Stimulated activated CD8-positive, alpha-beta memory T cell treated with anti-CD3 and anti-CD28 coated beads, Interleukin-4, amount 100 ng/mL, for 4 hours (primary cell): ENCODE results near the gene CDX2.
"Not testable (repeated sequence)": the region's sequence is repeated elsewhere in the genome, so short reads cannot be mapped to it uniquely, and the experiment has no call there.

Experiments
- DNase-seq, 2 donors: peaks; one replicate each; pipeline ENCODE4 v3.0.0-alpha.2; 2020; ENCODE audit warnings: low read depth in 2 of 2, low spot score in 1 of 2

CDX2 gene

DNA sequence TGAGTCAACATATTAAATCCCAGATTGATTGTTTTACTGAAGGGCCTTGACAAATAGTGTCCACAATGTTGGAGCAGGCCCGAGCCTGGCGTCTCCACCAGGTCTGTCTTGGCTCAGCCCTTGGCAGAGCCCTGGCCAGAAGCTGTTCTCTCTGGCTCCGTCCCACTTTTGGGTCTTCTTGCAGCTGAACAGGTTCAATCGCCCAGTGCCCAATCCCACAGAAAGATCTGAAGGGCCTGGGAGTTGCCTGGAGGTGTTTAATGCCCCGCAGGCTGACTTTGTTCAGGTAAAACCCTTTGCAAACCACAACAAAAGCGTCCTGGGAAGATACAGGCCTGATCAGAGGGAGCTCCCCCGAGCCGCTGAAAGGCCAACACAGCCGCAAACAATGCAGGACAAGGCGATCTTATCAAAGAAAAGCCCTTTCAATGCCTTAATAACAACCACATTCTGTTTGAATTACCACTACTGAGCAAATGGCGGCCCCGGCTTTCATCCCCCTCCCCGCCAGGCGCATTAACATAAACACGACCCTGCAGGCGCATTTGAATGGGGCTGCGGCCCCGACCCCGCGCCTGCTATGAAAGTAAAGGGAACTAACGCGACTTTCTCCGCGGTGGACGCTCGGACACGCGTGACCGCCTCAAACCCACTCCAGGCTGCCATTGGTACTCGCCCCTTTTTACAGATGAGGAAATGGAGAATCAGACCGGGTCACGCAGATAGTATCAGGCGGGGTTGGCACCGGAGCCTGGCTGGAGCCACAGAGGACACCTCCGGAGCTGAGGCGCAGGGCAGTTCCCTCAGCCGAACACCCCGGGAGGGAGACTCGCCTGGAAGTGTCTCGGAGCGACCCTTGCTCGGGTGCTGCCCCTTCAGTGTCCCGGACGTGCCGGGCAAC, 3.1 kb downstream of the CDX2 start:
- DNase-seq: no peak

DNA sequence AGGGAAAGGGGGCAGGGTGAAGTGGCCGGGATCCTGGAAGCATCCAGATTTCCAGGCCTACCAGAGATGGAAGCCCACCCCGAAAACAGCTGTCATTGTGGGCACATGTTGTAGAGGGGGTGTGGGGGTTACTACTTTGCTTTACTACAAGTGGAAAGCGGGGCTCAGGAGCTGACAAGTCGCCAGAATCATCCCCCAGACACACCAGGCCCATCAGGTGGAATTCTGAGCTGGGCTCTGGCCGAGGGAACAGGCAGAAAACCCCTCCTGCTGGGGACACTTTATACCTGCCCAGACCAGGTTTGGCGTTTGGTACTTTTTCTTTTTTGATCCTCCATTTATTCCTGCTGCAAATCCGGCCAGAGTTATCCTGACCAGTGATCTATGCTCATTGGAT, 3.8 kb downstream of the CDX2 start:
- no peak for DNase-seq

DNA sequence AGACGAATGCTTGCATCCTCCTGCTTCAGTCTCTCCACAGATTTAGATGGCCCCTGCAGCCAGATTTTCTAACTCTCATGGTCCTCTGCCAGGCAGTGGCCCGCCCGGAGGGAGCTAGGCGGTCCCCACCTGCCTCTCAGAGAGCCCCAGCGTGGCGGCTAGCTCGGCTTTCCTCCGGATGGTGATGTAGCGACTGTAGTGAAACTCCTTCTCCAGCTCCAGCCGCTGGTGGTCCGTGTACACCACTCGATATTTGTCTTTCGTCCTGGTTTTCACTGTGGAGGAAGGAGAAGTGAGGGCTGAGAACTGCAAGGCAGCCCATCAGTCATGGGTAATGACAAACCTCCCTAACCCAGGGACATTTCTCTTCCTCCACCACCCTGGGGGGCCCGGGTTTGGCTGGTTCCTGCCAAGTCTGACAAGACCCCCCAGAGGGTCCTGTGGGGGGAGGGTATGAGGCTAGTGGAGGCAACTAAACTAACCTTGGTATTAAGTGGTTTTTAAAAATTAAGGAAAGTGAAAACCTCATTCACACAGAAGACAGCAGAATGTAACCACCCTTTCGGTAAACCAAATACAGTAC, 4.3 kb downstream of the CDX2 start:
- DNase-seq: no peak

DNA sequence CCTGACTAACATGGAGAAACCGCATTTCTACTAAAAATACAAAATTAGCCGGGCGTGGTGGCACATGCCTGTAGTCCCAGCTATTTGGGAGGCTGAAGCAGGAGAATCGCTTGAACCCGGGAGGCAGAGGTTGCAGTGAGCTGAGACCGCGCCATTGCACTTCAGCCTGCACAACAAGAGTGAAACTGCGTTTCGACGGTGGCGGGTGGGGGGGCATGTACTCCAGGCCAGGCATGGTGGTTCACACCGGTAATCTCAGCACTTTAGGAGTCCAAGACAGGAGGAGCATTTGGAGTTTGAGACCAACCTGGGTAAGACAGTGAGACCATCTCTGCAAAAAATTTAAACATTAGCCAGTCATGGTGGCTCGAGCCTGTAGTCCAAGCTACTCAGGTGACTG, 4.9 kb downstream of the CDX2 start:
- DNase-seq: not testable (repeated sequence)

DNA sequence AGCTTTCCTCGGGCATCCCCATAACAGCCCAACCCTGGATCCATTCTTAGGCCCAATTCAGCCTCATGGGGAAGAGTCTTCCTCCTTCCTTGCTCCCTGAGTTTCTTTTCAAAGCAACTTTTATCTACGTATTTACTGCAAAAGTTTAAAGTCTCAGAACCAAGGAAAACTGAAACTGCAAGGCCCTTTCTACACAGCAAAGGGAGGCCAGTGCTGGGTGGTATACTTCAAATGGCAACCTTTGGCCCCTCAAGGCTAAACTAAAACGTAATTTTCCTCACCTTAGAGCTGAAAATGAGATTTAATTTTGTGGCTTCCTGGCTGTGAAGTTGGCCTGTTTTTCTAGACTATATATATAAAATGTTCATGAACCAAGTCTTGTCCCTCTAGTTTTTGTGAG, 5.6 kb downstream of the CDX2 start:
- no peak for DNase-seq

DNA sequence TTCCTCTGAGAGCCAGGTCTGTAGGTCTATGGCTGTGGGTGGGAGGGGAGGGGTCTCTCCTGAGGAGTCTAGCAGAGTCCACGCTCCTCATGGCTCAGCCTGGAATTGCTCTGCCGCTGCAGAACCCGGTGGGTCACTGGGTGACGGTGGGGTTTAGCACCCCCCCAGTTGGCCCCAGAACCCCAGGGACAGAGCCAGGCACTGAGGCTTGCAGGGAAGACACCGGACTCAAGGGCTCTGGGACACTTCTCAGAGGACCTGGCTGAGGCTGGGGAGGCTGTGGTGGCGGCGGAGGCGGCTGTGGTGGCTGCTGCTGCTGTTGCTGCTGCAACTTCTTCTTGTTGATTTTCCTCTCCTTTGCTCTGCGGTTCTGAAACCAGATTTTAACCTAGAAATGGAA, 6.1 kb downstream of the CDX2 start:
- no peak for DNase-seq

DNA sequence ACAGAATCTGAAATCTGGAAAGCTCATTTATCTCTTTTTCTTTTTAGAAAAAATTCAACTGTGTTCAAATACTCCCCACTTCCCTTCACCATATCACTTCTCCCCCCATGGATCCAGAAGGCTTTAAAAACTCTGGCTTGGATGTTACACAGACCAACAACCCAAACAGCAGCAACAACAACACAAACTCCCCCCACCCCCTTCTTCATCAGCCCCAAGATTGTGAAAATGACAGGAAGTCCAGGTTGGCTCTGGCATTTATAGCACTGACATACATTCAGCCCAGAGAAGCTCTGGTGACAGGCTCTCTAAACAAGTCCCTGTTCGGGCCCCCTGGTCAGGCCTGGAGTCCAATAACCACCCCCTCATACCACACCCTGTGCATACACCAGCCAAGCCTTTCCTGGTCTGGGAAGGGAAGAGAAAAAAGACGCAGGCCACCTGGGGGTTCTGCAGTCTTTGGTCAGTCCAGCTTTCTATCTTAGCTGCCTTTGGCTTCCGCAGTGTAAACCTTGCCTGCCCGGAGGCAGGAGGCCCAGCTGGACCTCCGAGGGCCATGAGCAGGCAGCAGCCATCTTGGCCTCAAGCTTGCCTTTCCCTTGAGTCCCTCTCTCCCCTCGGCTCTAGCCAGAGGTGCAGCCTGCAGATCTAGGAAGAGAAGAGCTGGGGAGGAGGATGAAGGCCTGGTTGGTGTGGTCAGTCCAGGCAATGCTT, 6.8 kb downstream of the CDX2 start:
- no peak for DNase-seq

DNA sequence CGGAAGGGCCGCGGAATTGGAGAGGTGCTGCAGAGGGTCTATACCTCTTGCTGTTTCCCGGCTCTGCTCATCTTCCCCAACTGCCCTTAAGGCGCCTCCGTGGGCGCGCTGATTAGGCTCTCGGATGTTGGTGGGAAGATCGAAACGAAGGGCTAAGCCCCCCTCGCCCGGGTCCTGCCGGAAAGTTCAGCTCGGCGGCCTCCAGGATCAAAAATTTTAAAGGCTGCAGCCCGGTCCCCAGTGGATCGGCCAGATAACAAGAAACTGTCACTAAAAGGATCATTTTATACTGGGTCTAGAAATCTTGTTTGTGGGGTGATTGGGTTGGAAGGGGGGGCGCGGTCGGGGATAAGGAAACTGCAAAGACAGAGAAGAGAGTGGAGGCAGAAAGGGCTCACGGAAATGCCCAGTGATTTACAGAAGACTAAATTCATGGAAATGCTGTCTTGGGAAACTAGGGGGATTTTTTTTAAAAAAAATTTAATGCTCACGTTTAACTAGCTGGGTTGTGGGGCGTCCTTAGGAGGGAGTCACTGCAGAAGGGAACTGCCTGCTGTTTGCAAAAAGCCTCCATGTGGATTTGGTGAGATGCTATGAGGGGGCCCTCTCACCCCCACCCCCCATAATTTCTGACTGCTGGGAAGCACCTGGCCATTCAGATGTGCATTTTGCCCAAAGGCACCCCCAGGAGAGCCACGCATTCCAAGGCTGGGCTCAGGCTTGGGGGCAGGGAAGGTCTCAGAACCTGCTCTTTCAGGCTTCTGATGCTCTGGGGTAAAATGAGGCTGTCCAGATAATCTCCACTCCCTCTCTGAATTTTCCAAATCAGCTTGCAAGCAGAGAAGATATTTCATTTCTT, 7.7 kb downstream of the CDX2 start:
- DNase-seq: no peak

DNA sequence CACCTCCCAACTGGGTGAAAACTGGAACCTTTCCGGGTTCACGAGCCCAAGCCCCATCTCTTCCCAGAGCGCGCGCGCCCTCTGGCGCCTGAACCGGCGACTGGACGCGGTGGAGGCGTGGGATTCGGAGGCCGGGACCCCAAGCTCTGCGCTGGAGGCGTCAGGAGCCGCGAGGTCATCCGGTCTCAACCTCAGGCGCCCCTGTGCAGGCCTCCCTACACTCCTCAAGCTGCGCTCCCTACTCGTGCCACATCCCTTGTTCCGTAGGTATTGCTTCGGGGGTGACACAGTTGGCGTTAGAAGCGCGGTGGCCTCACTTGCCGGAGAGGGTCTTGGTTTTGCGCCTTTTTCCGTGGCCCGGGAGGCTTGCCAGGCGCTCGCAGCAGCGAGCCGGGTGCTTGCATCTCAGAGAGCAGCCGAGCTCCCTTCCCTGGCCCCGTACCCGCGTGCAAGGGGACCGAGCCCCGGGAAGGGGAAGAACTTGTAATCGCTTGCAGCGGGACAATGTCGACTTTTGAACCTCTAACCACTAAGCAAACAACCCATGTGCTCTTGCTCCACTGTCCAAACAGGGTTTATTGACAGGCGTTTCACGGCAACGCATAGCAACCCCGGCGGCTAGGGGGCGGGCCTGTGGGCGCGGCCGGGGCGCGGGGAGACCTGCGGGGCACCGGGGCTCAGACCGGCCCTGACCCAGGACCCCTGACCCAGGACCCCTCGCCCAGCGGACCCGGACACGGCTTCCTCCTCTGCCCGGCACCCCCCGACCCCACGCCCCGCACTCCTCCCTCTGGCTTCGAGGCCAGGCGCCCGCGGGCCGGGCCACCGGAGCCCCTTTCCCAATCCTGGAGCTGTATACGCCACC, 8.5 kb downstream of the CDX2 start:
- no peak for DNase-seq

DNA sequence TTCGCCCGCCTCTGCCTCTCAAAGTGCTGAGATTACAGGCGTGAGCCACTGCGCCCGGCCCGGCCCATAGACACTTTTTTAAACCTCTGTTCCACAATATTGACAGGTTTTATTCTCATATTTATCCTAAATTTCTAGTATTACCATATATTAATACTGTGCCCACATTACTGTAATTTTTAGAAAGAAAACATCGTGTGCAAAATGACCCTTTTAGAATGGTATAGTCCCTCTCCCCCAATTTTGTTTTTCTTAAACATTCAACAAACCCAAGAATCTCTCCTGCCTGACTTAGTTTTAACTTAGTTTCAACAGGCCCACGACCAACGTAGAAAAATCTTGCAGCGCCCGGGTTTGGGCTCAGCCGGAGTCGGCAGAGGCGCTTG, 9.1 kb downstream of the CDX2 start:
- DNase-seq: no peak

DNA sequence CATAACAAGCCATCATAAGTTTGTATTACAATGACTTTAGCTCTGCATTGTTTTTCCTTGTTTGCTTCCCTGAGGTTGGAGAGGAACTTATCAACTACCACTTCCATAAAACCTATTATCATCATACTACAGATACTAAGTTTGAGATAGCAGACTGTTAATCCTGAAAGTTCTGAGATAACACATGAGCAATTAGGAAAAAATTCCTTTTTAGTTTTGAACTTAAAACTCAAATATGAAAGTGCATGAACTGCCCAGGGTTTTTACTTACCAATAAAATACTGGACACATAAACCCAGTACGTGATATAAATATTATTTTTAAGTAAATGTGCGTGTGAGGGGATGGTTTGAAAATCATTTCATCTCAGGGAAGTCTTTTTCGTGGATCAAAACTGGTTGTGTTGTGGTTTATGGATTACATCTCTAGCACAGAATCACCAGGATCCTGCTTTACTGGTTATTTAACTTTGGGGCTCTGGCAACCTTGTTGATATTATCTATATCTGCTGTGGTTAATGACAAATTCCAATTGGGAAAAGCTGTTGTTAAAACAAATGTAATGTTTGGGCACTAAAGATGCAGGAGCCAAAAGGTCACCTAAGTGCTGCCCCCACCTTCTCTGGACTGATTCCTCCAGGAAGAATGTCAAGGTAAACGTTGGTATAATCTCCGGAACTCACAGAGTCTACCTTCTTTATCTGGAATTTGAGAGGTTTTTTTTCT, 12.4 kb downstream of the CDX2 start:
- no peak for DNase-seq

DNA sequence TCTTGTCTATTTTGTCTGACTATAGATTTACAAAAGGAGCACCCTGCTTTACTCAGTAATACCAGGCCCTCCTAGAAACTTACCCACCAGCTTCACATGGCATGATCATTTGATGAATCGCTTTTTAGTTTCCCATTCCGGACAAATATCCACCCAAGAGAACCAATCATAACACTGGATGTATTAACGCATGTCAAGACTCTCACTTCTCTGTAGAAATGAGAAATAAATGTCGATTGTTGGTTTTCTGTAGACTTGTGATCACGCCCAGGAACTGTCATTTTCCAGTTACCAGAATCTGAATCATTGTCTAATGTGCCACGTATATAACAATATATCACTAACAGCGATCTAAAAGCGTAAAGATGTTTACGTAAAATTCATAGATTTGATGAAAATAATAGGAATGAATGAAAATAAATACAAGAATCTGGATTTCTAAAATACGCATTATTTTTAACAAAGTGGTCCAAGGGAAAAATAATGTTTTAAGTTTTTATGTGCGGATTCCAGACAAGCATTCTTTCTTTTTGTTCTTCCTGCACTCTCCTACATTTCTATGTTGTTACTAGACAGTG, 14.0 kb downstream of the CDX2 start:
- DNase-seq: no peak

DNA sequence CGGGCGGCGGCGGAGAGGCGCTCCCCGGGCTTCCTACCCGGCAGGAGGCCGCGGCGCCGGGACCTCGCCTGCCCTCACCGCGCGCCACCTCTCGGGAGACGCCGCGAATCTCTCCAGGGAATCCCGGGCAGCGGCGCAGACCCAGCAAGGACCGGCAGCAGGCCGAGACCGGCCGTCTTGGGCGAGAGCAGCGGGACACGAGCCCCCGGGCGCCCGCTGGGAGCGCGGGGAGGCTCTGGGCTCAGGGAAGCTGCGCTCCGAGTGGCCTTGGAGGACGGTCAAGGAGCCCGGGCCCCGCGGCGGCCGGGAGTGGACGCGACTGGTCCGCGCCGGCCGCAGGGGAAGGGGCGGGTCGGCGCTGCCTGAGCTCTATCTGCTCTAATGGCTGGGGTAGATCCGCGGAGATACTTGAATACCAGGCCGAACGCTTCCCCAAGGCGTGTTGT, 14.7 kb downstream of the CDX2 start:
- no peak for DNase-seq

DNA sequence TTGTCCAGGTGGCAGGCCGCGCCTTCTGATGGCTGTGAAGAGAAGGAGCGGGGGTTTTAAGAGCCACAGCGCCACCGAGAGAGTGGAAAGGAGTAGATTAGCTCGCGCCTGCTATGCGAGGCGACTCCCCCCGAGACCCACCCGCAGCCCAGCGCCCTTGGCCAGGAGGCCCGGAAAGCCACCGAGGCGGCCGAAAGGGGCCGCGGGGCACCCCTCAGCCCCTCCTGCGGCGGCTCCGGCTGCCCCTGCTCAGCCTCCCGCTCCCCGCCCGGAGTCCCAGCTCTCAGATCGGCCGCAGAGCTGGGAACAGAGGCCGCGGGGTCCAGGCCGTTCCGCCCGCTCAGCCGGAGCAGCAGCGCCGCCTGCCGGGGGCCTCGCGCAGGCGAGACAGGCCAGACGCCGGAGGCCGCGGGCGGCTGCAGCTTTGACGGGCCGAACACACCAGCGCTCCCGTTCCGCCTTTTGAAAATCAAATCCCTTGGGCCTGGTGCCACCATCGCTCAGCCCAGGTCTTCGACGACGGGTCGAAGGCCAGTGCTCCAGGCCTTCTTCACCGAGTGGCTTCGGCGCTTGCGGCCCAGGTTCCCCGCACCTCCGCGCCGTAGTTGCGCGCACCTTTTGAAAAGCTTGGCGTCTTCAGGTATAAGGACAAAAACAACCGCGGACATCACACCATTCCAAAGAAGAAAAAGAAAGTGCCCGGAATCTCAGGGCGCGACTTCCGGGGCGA, 15.3 kb downstream of the CDX2 start:
- peak in 1 of 2 donors; percentile 17 for DNase-seq

DNA sequence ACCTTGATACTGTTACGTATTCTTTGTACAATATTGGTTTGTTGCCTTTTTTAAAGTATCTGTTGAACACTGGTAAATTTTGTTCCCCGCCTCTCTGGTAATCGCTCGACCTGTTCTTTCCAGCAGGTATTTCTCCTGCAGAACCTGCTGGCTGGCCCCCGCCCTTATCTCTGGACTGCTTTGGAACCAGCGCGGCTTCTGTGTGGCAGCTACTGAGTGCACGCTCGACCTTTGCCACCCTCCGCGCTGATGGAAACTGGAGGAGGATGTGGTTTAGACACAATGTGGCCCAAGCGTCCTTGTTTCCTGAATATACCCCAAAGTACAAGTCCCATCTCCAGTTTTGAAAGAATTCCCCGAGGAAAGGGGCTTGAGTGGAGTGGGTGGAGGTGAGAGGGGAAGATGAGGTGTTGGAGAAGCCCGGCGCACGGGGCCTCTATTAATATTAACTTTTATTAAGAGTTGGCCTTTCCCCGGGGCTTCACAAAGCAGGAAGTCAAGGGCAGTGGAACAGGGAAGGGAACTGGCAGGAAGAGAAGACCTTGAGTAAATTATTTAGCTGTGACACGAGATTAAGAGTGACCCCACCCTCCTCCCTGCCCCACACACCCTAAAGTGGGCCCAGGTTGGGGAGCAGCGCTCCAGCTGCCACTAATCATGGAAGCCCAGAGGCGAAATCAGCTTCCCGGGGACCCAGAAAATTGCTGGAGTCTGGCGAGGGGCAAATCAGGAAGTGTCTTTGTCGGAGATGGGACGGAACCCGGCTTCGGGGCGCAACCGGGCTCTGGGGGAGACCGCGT, 16.0 kb downstream of the CDX2 start:
- no peak for DNase-seq

DNA sequence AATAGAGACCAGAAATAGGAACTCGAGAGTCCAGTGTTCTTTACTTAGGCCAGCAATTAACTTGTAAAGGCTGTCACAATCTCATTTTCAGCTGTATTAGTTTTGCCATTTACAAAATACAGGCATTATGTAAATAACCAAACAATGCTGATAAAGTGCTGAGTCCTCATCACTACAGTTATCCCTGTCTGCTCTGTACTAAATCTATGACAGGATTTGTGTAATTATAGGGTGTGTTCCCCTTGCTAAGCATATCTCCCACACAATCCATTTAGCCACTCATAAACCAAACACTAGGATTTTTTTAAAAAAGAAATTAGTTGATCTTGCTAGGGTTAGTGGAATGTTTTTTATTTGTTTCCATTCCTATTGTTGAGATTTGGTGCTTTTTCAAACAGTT, 26.1 kb downstream of the CDX2 start:
- DNase-seq: no peak

DNA sequence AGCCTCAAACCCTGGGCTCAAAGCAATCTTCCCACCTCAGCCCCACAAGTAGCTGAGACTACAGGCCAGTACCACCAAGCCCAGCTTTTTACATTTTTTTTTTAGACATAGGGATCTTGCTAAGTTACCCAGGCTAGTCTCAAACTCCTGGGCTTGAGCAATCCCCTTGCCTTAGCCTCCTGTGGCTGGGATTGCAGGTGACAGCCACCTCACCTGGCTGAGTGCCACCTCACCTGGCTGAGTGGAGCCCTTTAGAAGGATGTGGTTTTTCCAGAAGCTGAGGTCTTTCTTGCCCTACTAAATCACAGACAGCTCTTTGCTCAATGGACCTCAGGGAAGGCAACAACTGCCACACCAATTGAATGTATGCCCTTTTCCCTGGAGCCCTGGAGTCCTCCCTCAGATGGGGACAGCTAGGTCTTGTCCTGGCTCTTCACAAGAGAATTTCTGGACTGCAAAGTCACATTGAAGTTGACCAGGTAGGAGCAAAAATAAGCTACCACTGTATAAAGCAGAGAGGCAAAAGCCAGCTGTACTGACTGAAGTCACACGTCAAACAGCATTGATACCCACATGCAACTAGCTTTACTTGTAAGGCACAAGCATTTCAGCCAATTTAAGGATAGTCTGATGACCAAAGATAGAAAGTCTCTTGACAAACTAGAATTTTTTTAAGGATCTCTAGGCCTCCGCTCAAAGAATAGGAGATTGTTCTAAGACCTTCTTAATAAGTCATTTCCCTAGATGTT, 35.4 kb downstream of the CDX2 start:
- no peak for DNase-seq
